GM12878 (cell line): ENCODE results near the gene VRK3. TPM values are rescaled to one million over a fixed set of nuclear protein-coding genes. Genes with fewer than 3 reads are reported as not detected.
A peak's percentile ranks its signal among the peaks of the same experiment; 100 is the strongest.

Experiments used
- DPF2 ChIP-seq: fragments of 450-650 bp; IDR thresholded peaks from 2 replicates; pipeline ENCODE4 v1.6.1; 2017; ENCODE audit warnings: mild to moderate bottlenecking
- EGR1 ChIP-seq, 2 experiments: IDR thresholded peaks; 1 replicate in 1 of 2; 2 replicates in 1 of 2; pipeline ENCODE4 v1.6.1; 2011 to 2012; ENCODE audit warnings: low read depth in 2 of 2, low read length in 2 of 2, borderline replicate concordance in 1 of 2, mild to moderate bottlenecking in 1 of 2, moderate library complexity in 1 of 2
- ETV6 ChIP-seq, 2 experiments: fragments of 450-650 bp in 1 of 2; IDR thresholded peaks in 1 of 2; conservative IDR thresholded peaks in 1 of 2; 2 replicates each; pipeline ENCODE4 v1.6.1; 2014; ENCODE audit warnings: antibody characterized with exemption in 1 of 2, borderline replicate concordance in 1 of 2, low read depth in 1 of 2, mild to moderate bottlenecking in 1 of 2, moderate library complexity in 1 of 2
- FOXK2 ChIP-seq: fragments of 450-650 bp; IDR thresholded peaks from 2 replicates; pipeline ENCODE4 v1.6.1; 2017; ENCODE audit warnings: mild to moderate bottlenecking, moderate library complexity
- IRF4 ChIP-seq: IDR thresholded peaks from 2 replicates; pipeline ENCODE4 v1.6.1; 2011; ENCODE audit warnings: low read depth, low read length
- JUNB ChIP-seq: IDR thresholded peaks from 2 replicates; pipeline ENCODE4 v1.6.1; 2016; ENCODE audit warnings: antibody characterized with exemption, mild to moderate bottlenecking
- KDM1A ChIP-seq: fragments of 200-600 bp; sonication (generic); IDR thresholded peaks from 2 replicates; pipeline ENCODE4 v1.6.1; 2016; ENCODE audit warnings: borderline replicate concordance
- KLF5 ChIP-seq: fragments of 450-650 bp; IDR thresholded peaks from 2 replicates; pipeline ENCODE4 v1.6.1; 2014; ENCODE audit warnings: mild to moderate bottlenecking; ENCODE audit not compliant: partially characterized antibody
- MXI1 ChIP-seq: fragments of 150-350 bp; IDR thresholded peaks from 2 replicates; pipeline ENCODE4 v1.6.1; 2011; ENCODE audit warnings: low read depth, mild to moderate bottlenecking, inconsistent platforms, low read length, improper control_type of control experiment
- POLR2AphosphoS5 ChIP-seq: IDR thresholded peaks from 2 replicates; pipeline ENCODE4 v1.6.1; 2011; ENCODE audit warnings: mild to moderate bottlenecking, low read length, inconsistent platforms
- RUNX3 ChIP-seq: IDR thresholded peaks from 2 replicates; pipeline ENCODE4 v1.6.1; 2012; ENCODE audit warnings: low read length, inconsistent platforms
- SIN3A ChIP-seq: IDR thresholded peaks from 2 replicates; pipeline ENCODE4 v1.6.1; 2012; ENCODE audit warnings: low read depth, low read length, improper control_type of control experiment
- SP1 ChIP-seq: IDR thresholded peaks from one replicate; pipeline ENCODE4 v1.6.1; 2011; ENCODE audit warnings: low read depth, low read length
- SUZ12 ChIP-seq: fragments of 200-600 bp; sonication (generic); IDR thresholded peaks from one replicate; pipeline ENCODE4 v1.6.1; 2018; ENCODE audit warnings: antibody characterized with exemption, mild to moderate bottlenecking; ENCODE audit not compliant: unreplicated experiment
- TAF1 ChIP-seq: IDR thresholded peaks from 2 replicates; pipeline ENCODE4 v1.6.1; 2011; ENCODE audit warnings: mild to moderate bottlenecking, low read depth, low read length, borderline replicate concordance
- TCF12 ChIP-seq: IDR thresholded peaks from 2 replicates; pipeline ENCODE4 v1.6.1; 2011; ENCODE audit warnings: low read depth, mild to moderate bottlenecking, low read length
- TCF7 ChIP-seq: IDR thresholded peaks from 2 replicates; pipeline ENCODE4 v1.6.1; 2014; ENCODE audit warnings: antibody characterized with exemption, borderline replicate concordance
- WRNIP1 ChIP-seq: IDR thresholded peaks from 2 replicates; pipeline ENCODE4 v1.6.1; 2011; ENCODE audit warnings: low read depth, low read length, improper control_type of control experiment, borderline replicate concordance
- YY1 ChIP-seq: IDR thresholded peaks from 2 replicates; pipeline ENCODE4 v1.6.1; 2011; ENCODE audit warnings: low read depth, mild to moderate bottlenecking, low read length
- polyA plus RNA-seq, 11 experiments: library from polyadenylated mRNA; depleted of rRNA in 4 of 11; unstranded in 6 of 11; stranded (reverse) in 5 of 11; fragments of >200 nt; fragmentation: Nextera tagmentation in 4 of 11; fragmentation: Illumina TruSeq in 1 of 11; extraction: Ambion mirVana in 4 of 11; extraction: Trizol in 1 of 11; gene quantifications; 1 replicate in 1 of 11; 2 replicates in 10 of 11; pipeline versions ENCODE4 v1.2.1 to v1.2.3, GENCODE V29; 2011 to 2016; ENCODE audit warnings: inconsistent platforms in 2 of 11, missing spikeins in 2 of 11, low read depth in 1 of 11
- total RNA-seq, 4 experiments: library from RNA; depleted of rRNA in 3 of 4; stranded (reverse); fragments of >200 nt in 3 of 4; fragmentation: Illumina TruSeq in 1 of 4; extraction: Trizol in 1 of 4; gene quantifications; 2 replicates each; pipeline versions ENCODE4 v1.2.1 to v1.2.3, GENCODE V29; 2013 to 2021
- TF ChIP-seq, protein P1 (sequence below): fragments of 450-650 bp; formaldehyde crosslinking; IDR thresholded peaks from 2 replicates; pipeline ENCODE4 v1.4.0; 2020; ENCODE audit warnings: mild to moderate bottlenecking, moderate library complexity
- TF ChIP-seq, protein P2 (sequence below): fragments of 450-650 bp; IDR thresholded peaks from 2 replicates; pipeline ENCODE4 v1.6.1; 2016; ENCODE audit warnings: mild to moderate bottlenecking
- TF ChIP-seq, protein P3 (sequence below): fragments of 450-650 bp; IDR thresholded peaks from 2 replicates; pipeline ENCODE4 v1.6.1; 2017; ENCODE audit warnings: mild to moderate bottlenecking, moderate library complexity

Gene VRK3
- total and polyA plus RNA-seq, 10 of the 15 experiments (the other 5 are each of a cell fraction or from before 2014, with no cell fraction given): 17.3 to 61.9 (median 35.5) TPM

DNA sequence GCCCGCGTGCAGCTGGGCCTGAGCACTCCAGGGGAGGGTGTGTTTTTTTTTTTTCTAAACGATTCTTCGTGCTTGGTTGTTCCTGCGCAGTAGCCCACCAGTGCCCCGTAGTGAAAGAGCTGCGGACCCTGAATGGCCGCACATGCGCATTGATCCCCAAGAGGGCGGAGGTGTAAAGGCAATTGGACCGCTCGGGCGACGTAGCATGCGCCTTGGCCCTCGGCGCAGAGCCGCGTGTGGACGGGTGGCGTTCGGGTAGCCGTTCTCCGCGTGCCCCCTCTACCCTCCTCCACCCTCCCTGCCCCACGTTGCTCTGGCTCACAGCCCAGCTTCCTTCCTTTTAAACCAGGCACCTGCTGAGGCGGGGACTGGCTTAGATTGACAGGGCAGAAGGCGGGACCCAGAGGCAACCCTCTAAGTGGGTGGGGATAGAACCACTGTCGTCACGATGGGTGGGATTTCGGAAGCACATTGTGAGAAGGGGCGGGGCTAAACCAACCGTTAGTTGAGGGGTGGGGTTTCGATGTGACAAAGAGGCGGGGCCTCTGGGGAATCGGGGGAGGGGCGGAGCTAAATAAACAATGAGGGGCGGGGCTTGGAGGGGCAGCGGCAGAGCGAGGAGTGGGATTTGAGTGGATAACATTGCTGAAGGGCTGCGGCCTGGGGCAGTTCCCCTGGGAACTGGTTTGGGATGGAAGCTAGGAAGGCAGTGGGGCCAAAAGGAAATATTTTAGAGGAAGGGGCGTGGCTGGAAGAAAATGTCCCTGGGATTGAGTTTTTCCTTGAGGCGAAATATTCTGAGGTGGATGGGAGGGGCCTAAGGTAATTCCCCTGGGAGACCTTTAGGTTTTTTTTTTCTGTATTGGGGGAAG is 95.3 kb downstream of the VRK3 start (continued):
- TF ChIP-seq, protein P1, sequence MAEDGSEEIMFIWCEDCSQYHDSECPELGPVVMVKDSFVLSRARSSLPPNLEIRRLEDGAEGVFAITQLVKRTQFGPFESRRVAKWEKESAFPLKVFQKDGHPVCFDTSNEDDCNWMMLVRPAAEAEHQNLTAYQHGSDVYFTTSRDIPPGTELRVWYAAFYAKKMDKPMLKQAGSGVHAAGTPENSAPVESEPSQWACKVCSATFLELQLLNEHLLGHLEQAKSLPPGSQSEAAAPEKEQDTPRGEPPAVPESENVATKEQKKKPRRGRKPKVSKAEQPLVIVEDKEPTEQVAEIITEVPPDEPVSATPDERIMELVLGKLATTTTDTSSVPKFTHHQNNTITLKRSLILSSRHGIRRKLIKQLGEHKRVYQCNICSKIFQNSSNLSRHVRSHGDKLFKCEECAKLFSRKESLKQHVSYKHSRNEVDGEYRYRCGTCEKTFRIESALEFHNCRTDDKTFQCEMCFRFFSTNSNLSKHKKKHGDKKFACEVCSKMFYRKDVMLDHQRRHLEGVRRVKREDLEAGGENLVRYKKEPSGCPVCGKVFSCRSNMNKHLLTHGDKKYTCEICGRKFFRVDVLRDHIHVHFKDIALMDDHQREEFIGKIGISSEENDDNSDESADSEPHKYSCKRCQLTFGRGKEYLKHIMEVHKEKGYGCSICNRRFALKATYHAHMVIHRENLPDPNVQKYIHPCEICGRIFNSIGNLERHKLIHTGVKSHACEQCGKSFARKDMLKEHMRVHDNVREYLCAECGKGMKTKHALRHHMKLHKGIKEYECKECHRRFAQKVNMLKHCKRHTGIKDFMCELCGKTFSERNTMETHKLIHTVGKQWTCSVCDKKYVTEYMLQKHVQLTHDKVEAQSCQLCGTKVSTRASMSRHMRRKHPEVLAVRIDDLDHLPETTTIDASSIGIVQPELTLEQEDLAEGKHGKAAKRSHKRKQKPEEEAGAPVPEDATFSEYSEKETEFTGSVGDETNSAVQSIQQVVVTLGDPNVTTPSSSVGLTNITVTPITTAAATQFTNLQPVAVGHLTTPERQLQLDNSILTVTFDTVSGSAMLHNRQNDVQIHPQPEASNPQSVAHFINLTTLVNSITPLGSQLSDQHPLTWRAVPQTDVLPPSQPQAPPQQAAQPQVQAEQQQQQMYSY (CRISPR knock-in tag): 0 out of 2 replicates have a peak, but pooled peaks have one; percentile 26
- TF ChIP-seq MXI1 (peak; percentile 38; the same call in 1 of the 2 replicates), KDM1A (no peak), ETV6 (conservative IDR thresholded peaks at IDR 0.05 in 1 of 2, IDR thresholded peaks at IDR 0.05 in 1 of 2; ENCODE audit: borderline replicate concordance in 1 of 2, low read depth in 1 of 2) (no peak), EGR1 (IDR thresholded peaks at IDR 0.05; ENCODE audit: borderline replicate concordance in 1 of 2, low read depth in 2 of 2, low read length in 2 of 2) (peak in 1 of 2 experiments; percentile 10; a peak in 1 of 3 replicates), DPF2 (peak; percentile 62), WRNIP1 (no peak), JUNB (no peak), RUNX3 (0 out of 2 replicates have a peak, but pooled peaks have one; percentile 19), YY1 (0 out of 2 replicates have a peak, but pooled peaks have one; percentile 24), SP1 (peak; percentile 8), TAF1 (peak; percentile 67; the same call in 1 of the 2 replicates), SIN3A (peak; percentile 81), TCF7 (no peak), KLF5 (peak; percentile 6), TCF12 (peak; percentile 61; the same call in 1 of the 2 replicates), IRF4 (no peak), POLR2AphosphoS5 (peak; percentile 91), FOXK2 (no peak), SUZ12 (no peak)
- TF ChIP-seq, protein P2, sequence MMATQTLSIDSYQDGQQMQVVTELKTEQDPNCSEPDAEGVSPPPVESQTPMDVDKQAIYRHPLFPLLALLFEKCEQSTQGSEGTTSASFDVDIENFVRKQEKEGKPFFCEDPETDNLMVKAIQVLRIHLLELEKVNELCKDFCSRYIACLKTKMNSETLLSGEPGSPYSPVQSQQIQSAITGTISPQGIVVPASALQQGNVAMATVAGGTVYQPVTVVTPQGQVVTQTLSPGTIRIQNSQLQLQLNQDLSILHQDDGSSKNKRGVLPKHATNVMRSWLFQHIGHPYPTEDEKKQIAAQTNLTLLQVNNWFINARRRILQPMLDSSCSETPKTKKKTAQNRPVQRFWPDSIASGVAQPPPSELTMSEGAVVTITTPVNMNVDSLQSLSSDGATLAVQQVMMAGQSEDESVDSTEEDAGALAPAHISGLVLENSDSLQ: peak; percentile 98
- TF ChIP-seq, protein P3, sequence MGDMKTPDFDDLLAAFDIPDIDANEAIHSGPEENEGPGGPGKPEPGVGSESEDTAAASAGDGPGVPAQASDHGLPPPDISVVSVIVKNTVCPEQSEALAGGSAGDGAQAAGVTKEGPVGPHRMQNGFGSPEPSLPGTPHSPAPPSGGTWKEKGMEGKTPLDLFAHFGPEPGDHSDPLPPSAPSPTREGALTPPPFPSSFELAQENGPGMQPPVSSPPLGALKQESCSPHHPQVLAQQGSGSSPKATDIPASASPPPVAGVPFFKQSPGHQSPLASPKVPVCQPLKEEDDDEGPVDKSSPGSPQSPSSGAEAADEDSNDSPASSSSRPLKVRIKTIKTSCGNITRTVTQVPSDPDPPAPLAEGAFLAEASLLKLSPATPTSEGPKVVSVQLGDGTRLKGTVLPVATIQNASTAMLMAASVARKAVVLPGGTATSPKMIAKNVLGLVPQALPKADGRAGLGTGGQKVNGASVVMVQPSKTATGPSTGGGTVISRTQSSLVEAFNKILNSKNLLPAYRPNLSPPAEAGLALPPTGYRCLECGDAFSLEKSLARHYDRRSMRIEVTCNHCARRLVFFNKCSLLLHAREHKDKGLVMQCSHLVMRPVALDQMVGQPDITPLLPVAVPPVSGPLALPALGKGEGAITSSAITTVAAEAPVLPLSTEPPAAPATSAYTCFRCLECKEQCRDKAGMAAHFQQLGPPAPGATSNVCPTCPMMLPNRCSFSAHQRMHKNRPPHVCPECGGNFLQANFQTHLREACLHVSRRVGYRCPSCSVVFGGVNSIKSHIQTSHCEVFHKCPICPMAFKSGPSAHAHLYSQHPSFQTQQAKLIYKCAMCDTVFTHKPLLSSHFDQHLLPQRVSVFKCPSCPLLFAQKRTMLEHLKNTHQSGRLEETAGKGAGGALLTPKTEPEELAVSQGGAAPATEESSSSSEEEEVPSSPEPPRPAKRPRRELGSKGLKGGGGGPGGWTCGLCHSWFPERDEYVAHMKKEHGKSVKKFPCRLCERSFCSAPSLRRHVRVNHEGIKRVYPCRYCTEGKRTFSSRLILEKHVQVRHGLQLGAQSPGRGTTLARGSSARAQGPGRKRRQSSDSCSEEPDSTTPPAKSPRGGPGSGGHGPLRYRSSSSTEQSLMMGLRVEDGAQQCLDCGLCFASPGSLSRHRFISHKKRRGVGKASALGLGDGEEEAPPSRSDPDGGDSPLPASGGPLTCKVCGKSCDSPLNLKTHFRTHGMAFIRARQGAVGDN: peak; percentile 76
